ENCODE measurements around the gene RNASEH2C. TPM values are rescaled to one million over a fixed set of nuclear protein-coding genes. Genes with fewer than 3 reads are reported as not detected.

The RNASEH2C gene
- total RNA-seq, 1 experiment from 2014 or later = 76.4 TPM

GRCh38 chr11:65743681-65744025 lies 23.1 kb upstream of the RNASEH2C start:
- no peak overlapping the region for H3K4me3 Mint-ChIP-seq (ENCODE audit: unreplicated experiment)
- Histone ChIP-seq H3K4me1 (no peaks in the 10 kb centered on the region), H3K36me3 (ENCODE audit: control insufficient read depth, insufficient read depth, low read length) (no peaks in the 10 kb centered on the region), H3K27me3 (replicated peaks; ENCODE audit: control insufficient read depth, insufficient read depth, low read length) (no peaks in the 10 kb centered on the region; the same call in none of the 2 replicates), H3K9me3 (no peaks in the 10 kb centered on the region), H3K4me3 (ENCODE audit: low read depth, low read length) (no peak overlapping the region)
- intact Hi-C loops (cut with micrococcal nuclease; ENCODE audit: unreplicated experiment) = loop anchor here (1.0 kb wide), 1 partner anchor 75 kb away; no protein-coding TSS in a partner anchor
- H3K4me1 Mint-ChIP-seq (ENCODE audit: low read depth, unreplicated experiment) = no peaks in the 10 kb centered on the region
- H3K36me3 Mint-ChIP-seq (ENCODE audit: insufficient read depth, unreplicated experiment) = no peaks in the 10 kb centered on the region
- DNase-seq = no peak
- no peak for TF ChIP-seq CTCF (IDR thresholded peaks at IDR 0.05; ENCODE audit: insufficient read depth in 1 of 2, low read depth in 1 of 2, low read length in 1 of 2, severe bottlenecking in 1 of 2, unreplicated experiment in 1 of 2)
- ChIA-PET CTCF (interaction anchor here (1.5 kb wide), 1 partner anchor 74 kb away, joined by 17 read pairs; no protein-coding TSS in a partner anchor), POLR2A (no interaction called here)
- no TSS peak for BruUV-seq (replicated peaks)
- peaks cover 4% of the 10 kb centered on the region for H3K27me3 Mint-ChIP-seq (ENCODE audit: insufficient read depth, unreplicated experiment)
- H3K9me3 Mint-ChIP-seq (ENCODE audit: unreplicated experiment) = no peaks in the 10 kb centered on the region
- no peak overlapping the region for H3K27ac Mint-ChIP-seq (ENCODE audit: unreplicated experiment)

GRCh38 chr11:65742353-65742752 lies 21.8 kb upstream of the RNASEH2C start:
- no peak for DNase-seq
- POLR2A ChIA-PET = no interaction called here
- H3K27me3 ChIP-seq (replicated peaks; ENCODE audit: control insufficient read depth, insufficient read depth, low read length) = no peaks in the 10 kb centered on the region; the same call in 1 of the 2 replicates
- Mint-ChIP-seq H3K9me3 (ENCODE audit: unreplicated experiment) (peaks cover 7% of the 10 kb centered on the region), H3K36me3 (ENCODE audit: insufficient read depth, unreplicated experiment) (no peaks in the 10 kb centered on the region), H3K4me1 (ENCODE audit: low read depth, unreplicated experiment) (no peaks in the 10 kb centered on the region), H3K27me3 (ENCODE audit: insufficient read depth, unreplicated experiment) (peaks cover 4% of the 10 kb centered on the region), H3K27ac (ENCODE audit: unreplicated experiment) (no peak overlapping the region), H3K4me3 (ENCODE audit: unreplicated experiment) (no peak overlapping the region)
- H3K9me3 ChIP-seq = peaks cover 6% of the 10 kb centered on the region; the same call in 1 of the 2 replicates
- H3K4me1 ChIP-seq = no peaks in the 10 kb centered on the region
- intact Hi-C loops (cut with micrococcal nuclease; ENCODE audit: unreplicated experiment) = no loop called here
- no peaks in the 10 kb centered on the region for H3K36me3 ChIP-seq (ENCODE audit: control insufficient read depth, insufficient read depth, low read length)
- CTCF ChIA-PET = no interaction called here
- BruUV-seq (replicated peaks) = no TSS peak
- TF ChIP-seq CTCF (IDR thresholded peaks at IDR 0.05; ENCODE audit: insufficient read depth in 1 of 2, low read depth in 1 of 2, low read length in 1 of 2, severe bottlenecking in 1 of 2, unreplicated experiment in 1 of 2) = no peak
- H3K4me3 ChIP-seq (ENCODE audit: low read depth, low read length) = no peak overlapping the region

GRCh38 chr11:65741185-65741584 lies 20.6 kb upstream of the RNASEH2C start:
- no peaks in the 10 kb centered on the region for H3K4me1 Mint-ChIP-seq (ENCODE audit: low read depth, unreplicated experiment)
- no peaks in the 10 kb centered on the region for H3K27me3 Mint-ChIP-seq (ENCODE audit: insufficient read depth, unreplicated experiment)
- no peaks in the 10 kb centered on the region for H3K36me3 Mint-ChIP-seq (ENCODE audit: insufficient read depth, unreplicated experiment)
- no peaks in the 10 kb centered on the region; the same call in 1 of the 2 replicates for H3K27me3 ChIP-seq (replicated peaks; ENCODE audit: control insufficient read depth, insufficient read depth, low read length)
- no peaks in the 10 kb centered on the region for H3K36me3 ChIP-seq (ENCODE audit: control insufficient read depth, insufficient read depth, low read length)
- no peak overlapping the region for H3K27ac Mint-ChIP-seq (ENCODE audit: unreplicated experiment)
- H3K9me3 Mint-ChIP-seq (ENCODE audit: unreplicated experiment) = peaks cover 18% of the 10 kb centered on the region
- H3K9me3 ChIP-seq = peaks cover 15% of the 10 kb centered on the region; the same call in 1 of the 2 replicates
- intact Hi-C loops (cut with micrococcal nuclease; ENCODE audit: unreplicated experiment) = no loop called here
- H3K4me1 ChIP-seq = no peaks in the 10 kb centered on the region
- CTCF ChIA-PET = no interaction called here
- DNase-seq = no peak
- H3K4me3 Mint-ChIP-seq (ENCODE audit: unreplicated experiment) = no peak overlapping the region
- no TSS peak for BruUV-seq (replicated peaks)
- POLR2A ChIA-PET = no interaction called here
- TF ChIP-seq CTCF (IDR thresholded peaks at IDR 0.05; ENCODE audit: insufficient read depth in 1 of 2, low read depth in 1 of 2, low read length in 1 of 2, severe bottlenecking in 1 of 2, unreplicated experiment in 1 of 2) = no peak
- H3K4me3 ChIP-seq (ENCODE audit: low read depth, low read length) = no peak overlapping the region
